ENCODE results near the gene NDRG2. TPM values are rescaled to one million over a fixed set of nuclear protein-coding genes. Genes with fewer than 3 reads are reported as not detected.
A peak's percentile ranks its signal among the peaks of the same experiment; 100 is the strongest.

Gene NDRG2
- total RNA-seq, 1 donor, result not detected

GRCh38 chr14:21053184-21054122 lies 28.6 kb upstream of the NDRG2 start:
- H3K27me3 ChIP-seq (ENCODE audit: insufficient read depth, low read length), result no peaks in the 10 kb centered on the region
- no peaks in the 10 kb centered on the region for H3K9me3 ChIP-seq (ENCODE audit: low read depth, low read length)
- H3K36me3 ChIP-seq (ENCODE audit: insufficient read depth, low read length), result no peaks in the 10 kb centered on the region
- no peak overlapping the region for H3K4me2 ChIP-seq (ENCODE audit: insufficient read depth, low read length)
- H2AFZ ChIP-seq (ENCODE audit: low read length), result no peak overlapping the region
- H3K4me1 ChIP-seq (ENCODE audit: insufficient read depth, low read length), result peaks cover 21% of the 10 kb centered on the region
- DNase-seq (ENCODE audit: insufficient read length, low spot score, missing footprints), result no peak
- no peak overlapping the region for H3K27ac ChIP-seq (ENCODE audit: low read depth, low read length)
- no peaks in the 10 kb centered on the region for H3K79me2 ChIP-seq (ENCODE audit: insufficient read depth, low read length)
- TF ChIP-seq, protein P1, sequence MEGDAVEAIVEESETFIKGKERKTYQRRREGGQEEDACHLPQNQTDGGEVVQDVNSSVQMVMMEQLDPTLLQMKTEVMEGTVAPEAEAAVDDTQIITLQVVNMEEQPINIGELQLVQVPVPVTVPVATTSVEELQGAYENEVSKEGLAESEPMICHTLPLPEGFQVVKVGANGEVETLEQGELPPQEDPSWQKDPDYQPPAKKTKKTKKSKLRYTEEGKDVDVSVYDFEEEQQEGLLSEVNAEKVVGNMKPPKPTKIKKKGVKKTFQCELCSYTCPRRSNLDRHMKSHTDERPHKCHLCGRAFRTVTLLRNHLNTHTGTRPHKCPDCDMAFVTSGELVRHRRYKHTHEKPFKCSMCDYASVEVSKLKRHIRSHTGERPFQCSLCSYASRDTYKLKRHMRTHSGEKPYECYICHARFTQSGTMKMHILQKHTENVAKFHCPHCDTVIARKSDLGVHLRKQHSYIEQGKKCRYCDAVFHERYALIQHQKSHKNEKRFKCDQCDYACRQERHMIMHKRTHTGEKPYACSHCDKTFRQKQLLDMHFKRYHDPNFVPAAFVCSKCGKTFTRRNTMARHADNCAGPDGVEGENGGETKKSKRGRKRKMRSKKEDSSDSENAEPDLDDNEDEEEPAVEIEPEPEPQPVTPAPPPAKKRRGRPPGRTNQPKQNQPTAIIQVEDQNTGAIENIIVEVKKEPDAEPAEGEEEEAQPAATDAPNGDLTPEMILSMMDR (IDR thresholded peaks at IDR 0.05; ENCODE audit: extremely low read depth, low read depth, low read length), result no peak
- no peaks in the 10 kb centered on the region for H4K20me1 ChIP-seq (ENCODE audit: insufficient read depth, low read length)
- no peak overlapping the region for H3K4me3 ChIP-seq (ENCODE audit: insufficient read depth, low read length)

GRCh38 chr14:21050597-21050996 lies 25.7 kb upstream of the NDRG2 start:
- no peaks in the 10 kb centered on the region for H3K27me3 ChIP-seq (ENCODE audit: insufficient read depth, low read length)
- no peaks in the 10 kb centered on the region for H4K20me1 ChIP-seq (ENCODE audit: insufficient read depth, low read length)
- H3K27ac ChIP-seq (ENCODE audit: low read depth, low read length), result no peak overlapping the region
- H3K79me2 ChIP-seq (ENCODE audit: insufficient read depth, low read length), result no peaks in the 10 kb centered on the region
- peaks cover 17% of the 10 kb centered on the region for H3K4me1 ChIP-seq (ENCODE audit: insufficient read depth, low read length)
- no peak overlapping the region for H2AFZ ChIP-seq (ENCODE audit: low read length)
- H3K4me2 ChIP-seq (ENCODE audit: insufficient read depth, low read length), result no peak overlapping the region
- no peak for DNase-seq (ENCODE audit: insufficient read length, low spot score, missing footprints)
- TF ChIP-seq, protein P1 (IDR thresholded peaks at IDR 0.05; ENCODE audit: extremely low read depth, low read depth, low read length), result no peak
- no peaks in the 10 kb centered on the region for H3K9me3 ChIP-seq (ENCODE audit: low read depth, low read length)
- H3K36me3 ChIP-seq (ENCODE audit: insufficient read depth, low read length), result no peaks in the 10 kb centered on the region
- H3K4me3 ChIP-seq (ENCODE audit: insufficient read depth, low read length), result no peak overlapping the region

GRCh38 chr14:21049271-21049673 lies 24.4 kb upstream of the NDRG2 start:
- Histone ChIP-seq H3K79me2 (ENCODE audit: insufficient read depth, low read length) (no peaks in the 10 kb centered on the region), H3K4me3 (ENCODE audit: insufficient read depth, low read length) (peak overlapping the region; percentile 52), H3K27ac (ENCODE audit: low read depth, low read length) (no peak overlapping the region), H2AFZ (ENCODE audit: low read length) (peak overlapping the region; percentile 67), H3K4me2 (ENCODE audit: insufficient read depth, low read length) (peak overlapping the region; percentile 76), H4K20me1 (ENCODE audit: insufficient read depth, low read length) (no peaks in the 10 kb centered on the region), H3K9me3 (ENCODE audit: low read depth, low read length) (no peaks in the 10 kb centered on the region), H3K36me3 (ENCODE audit: insufficient read depth, low read length) (no peaks in the 10 kb centered on the region), H3K4me1 (ENCODE audit: insufficient read depth, low read length) (peaks cover 17% of the 10 kb centered on the region), H3K27me3 (ENCODE audit: insufficient read depth, low read length) (peaks cover 7% of the 10 kb centered on the region)
- DNase-seq (ENCODE audit: insufficient read length, low spot score, missing footprints), result peak; percentile 36
- TF ChIP-seq, protein P1 (IDR thresholded peaks at IDR 0.05; ENCODE audit: extremely low read depth, low read depth, low read length), result no peak

DNA sequence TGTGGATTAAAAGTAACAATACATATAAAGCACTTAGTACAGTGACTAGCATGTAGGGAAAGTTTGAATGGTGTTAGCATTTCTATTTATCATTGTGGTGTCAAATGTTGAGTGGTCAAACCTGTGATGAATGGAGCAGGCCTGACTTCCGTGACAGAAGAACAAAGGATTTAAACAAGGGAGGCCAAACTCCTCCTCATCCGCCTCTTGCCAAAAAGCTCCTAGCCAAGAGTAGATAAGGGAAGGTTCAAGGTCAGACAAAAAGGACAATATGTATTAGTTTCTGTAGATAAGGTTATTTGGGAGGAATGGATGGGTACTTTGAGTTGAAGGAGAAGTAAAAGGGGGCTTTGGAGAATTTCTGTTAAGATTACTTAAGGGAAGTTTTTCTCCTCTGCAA lies 23.8 kb upstream of the NDRG2 start:
- H3K4me2 ChIP-seq (ENCODE audit: insufficient read depth, low read length), result no peak overlapping the region
- H4K20me1 ChIP-seq (ENCODE audit: insufficient read depth, low read length), result no peaks in the 10 kb centered on the region

More for the DNA sequence above, 23.8 kb upstream of the NDRG2 start:
- DNase-seq (ENCODE audit: insufficient read length, low spot score, missing footprints), result no peak
- H2AFZ ChIP-seq (ENCODE audit: low read length), result no peak overlapping the region
- H3K36me3 ChIP-seq (ENCODE audit: insufficient read depth, low read length), result no peaks in the 10 kb centered on the region
- H3K27me3 ChIP-seq (ENCODE audit: insufficient read depth, low read length), result peaks cover 11% of the 10 kb centered on the region
- TF ChIP-seq, protein P1 (IDR thresholded peaks at IDR 0.05; ENCODE audit: extremely low read depth, low read depth, low read length), result no peak
- H3K4me1 ChIP-seq (ENCODE audit: insufficient read depth, low read length), result peaks cover 17% of the 10 kb centered on the region
- no peaks in the 10 kb centered on the region for H3K9me3 ChIP-seq (ENCODE audit: low read depth, low read length)
- no peak overlapping the region for H3K4me3 ChIP-seq (ENCODE audit: insufficient read depth, low read length)
- H3K27ac ChIP-seq (ENCODE audit: low read depth, low read length), result no peak overlapping the region
- H3K79me2 ChIP-seq (ENCODE audit: insufficient read depth, low read length), result no peaks in the 10 kb centered on the region
